NCI-H1694 treated with DMSO at 0.1 percent for 48 hours (cell line): ENCODE measurements around the gene CENPB.
"Not testable (repeated sequence)": the region's sequence is repeated elsewhere in the genome, so short reads cannot be mapped to it uniquely, and the experiment has no call there.

ENCODE experiments used
- DNase-seq: peaks from one replicate; lab custom pipeline; 2025; lab: John Stamatoyannopoulos, UW

CENPB gene

GRCh38 chr20:3811467-3812258 is 25.1 kb upstream of the CENPB start:
- DNase-seq = peak; percentile 95

- DNase-seq = no peak
Observed at GRCh38 chr20:3808544-3808943, 22.0 kb upstream of the CENPB start.

GRCh38 chr20:3804781-3805180 is 18.2 kb upstream of the CENPB start:
- no peak for DNase-seq

- no peak for DNase-seq
Observed at GRCh38 chr20:3804254-3804751, 17.8 kb upstream of the CENPB start.

- DNase-seq = no peak
Observed at GRCh38 chr20:3803854-3804253, 17.3 kb upstream of the CENPB start.

GRCh38 chr20:3803289-3803688 is 16.7 kb upstream of the CENPB start:
- DNase-seq = no peak

GRCh38 chr20:3802524-3803239 is 16.1 kb upstream of the CENPB start:
- no peak for DNase-seq

- DNase-seq = no peak
Observed at GRCh38 chr20:3801846-3802245, 15.3 kb upstream of the CENPB start.

- DNase-seq = no peak
Observed at GRCh38 chr20:3801299-3801698, 14.8 kb upstream of the CENPB start.

- DNase-seq = no peak
Observed at GRCh38 chr20:3800878-3801260, 14.3 kb upstream of the CENPB start.

GRCh38 chr20:3800256-3800877 is 13.8 kb upstream of the CENPB start:
- no peak for DNase-seq

GRCh38 chr20:3798908-3799248 is 12.3 kb upstream of the CENPB start:
- DNase-seq = no peak

- no peak for DNase-seq
Observed at GRCh38 chr20:3798373-3798768, 11.8 kb upstream of the CENPB start.

- no peak for DNase-seq
Observed at GRCh38 chr20:3797592-3798372, 11.2 kb upstream of the CENPB start.

- DNase-seq = no peak
Observed at GRCh38 chr20:3797226-3797545, 10.6 kb upstream of the CENPB start.

- no peak for DNase-seq
Observed at GRCh38 chr20:3796477-3797225, 10.1 kb upstream of the CENPB start.

GRCh38 chr20:3795511-3796468 is 9.2 kb upstream of the CENPB start, which contains the start of gene CDC25B:
TSS of gene CDC25B (plus strand) at chr20:3796310. CDS start at chr20:3796532, 222 bp downstream.
- DNase-seq = peak; percentile 90

- DNase-seq = no peak
Observed at GRCh38 chr20:3794701-3795420, 8.3 kb upstream of the CENPB start.

- DNase-seq = not testable (repeated sequence)
Observed at GRCh38 chr20:3794168-3794567, 7.6 kb upstream of the CENPB start.

GRCh38 chr20:3789201-3789600 is 2.7 kb upstream of the CENPB start:
- not testable (repeated sequence) for DNase-seq
